ENCODE measurements around the gene FXYD7. TPM values are rescaled to one million over a fixed set of nuclear protein-coding genes. Genes with fewer than 3 reads are reported as not detected.

FXYD7 gene
- total RNA-seq, 1 donor from 2014 or later: 3.4 TPM

DNA sequence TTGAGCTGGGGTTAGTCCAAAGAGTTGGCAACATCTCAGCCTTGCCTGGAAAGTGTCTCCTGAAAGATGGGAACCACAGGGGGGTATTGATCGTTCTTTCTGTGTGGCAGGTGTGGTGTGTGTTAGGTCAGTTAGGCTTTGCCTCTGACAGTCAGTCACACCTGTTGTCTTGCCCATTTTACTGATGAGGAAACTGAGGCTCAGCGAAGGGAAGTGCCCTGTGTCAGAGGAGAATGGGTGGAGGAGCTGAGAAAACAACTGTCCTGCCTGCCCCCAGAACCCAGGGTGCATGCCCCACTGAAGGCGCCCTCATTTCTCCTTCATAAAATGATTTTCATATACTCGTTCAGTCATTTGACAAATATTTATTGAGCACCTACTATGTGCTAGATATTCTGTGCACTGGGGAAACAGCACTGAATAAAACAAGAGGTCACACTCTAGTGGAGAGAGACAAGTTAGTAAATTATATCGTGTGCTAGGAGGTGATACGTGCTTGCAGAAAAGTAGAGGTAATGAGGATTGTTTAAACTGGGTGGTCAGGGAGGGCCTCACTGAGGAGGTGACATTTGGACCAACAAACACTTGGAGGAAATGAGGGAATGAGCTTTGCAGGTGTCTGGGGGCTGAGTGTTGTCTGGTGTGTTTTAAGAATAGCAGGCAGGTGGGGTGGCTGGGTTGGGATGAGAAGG is 13.1 kb downstream of the FXYD7 start:
- intact Hi-C loops (cut with DNase I): no loop called here
- peaks cover 37% of the 10 kb centered on the region for H3K4me1 ChIP-seq
- TF ChIP-seq POLR2A (IDR thresholded peaks at IDR 0.05): no peak
- TF ChIP-seq, protein P1, sequence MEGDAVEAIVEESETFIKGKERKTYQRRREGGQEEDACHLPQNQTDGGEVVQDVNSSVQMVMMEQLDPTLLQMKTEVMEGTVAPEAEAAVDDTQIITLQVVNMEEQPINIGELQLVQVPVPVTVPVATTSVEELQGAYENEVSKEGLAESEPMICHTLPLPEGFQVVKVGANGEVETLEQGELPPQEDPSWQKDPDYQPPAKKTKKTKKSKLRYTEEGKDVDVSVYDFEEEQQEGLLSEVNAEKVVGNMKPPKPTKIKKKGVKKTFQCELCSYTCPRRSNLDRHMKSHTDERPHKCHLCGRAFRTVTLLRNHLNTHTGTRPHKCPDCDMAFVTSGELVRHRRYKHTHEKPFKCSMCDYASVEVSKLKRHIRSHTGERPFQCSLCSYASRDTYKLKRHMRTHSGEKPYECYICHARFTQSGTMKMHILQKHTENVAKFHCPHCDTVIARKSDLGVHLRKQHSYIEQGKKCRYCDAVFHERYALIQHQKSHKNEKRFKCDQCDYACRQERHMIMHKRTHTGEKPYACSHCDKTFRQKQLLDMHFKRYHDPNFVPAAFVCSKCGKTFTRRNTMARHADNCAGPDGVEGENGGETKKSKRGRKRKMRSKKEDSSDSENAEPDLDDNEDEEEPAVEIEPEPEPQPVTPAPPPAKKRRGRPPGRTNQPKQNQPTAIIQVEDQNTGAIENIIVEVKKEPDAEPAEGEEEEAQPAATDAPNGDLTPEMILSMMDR (IDR thresholded peaks at IDR 0.05): no peak
- no peak for TF ChIP-seq POLR2AphosphoS5 (IDR thresholded peaks at IDR 0.05; ENCODE audit: insufficient read depth in 1 of 2, low read depth in 1 of 2)
- peaks cover 0 to 33% of the 10 kb centered on the region in 2 donors for H3K36me3 ChIP-seq
- DNase-seq (ENCODE audit: extremely low spot score in 2 of 2): no peak
- H3K9me3 ChIP-seq: no peaks in the 10 kb centered on the region
- H3K27ac ChIP-seq: peak overlapping the region; percentile 90
- H3K4me3 ChIP-seq: peak overlapping the region; percentile 73 to 78
- H3K27me3 ChIP-seq: no peaks in the 10 kb centered on the region

DNA sequence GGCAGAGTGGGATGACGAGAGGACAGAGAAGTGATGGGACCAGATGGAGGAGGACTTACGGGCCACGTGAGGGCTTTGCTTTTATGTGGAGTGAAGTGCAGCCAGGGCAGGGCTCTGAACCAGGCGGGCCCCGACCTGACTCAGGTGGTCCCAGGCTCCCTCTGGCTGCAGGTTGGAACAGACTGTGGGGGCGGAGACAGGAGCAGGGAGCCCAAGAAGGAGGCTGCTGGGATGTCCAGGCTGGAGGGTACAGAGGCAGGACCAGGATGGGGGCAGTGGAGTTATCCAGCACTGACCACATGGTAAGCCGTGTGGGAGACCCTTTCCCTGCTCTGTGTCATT is 13.6 kb downstream of the FXYD7 start:
- Histone ChIP-seq H3K27ac (peak overlapping the region; percentile 90), H3K4me3 (no peak overlapping the region), H3K9me3 (no peaks in the 10 kb centered on the region), H3K4me1 (peaks cover 37% of the 10 kb centered on the region), H3K27me3 (no peaks in the 10 kb centered on the region), H3K36me3 (peaks cover 0 to 38% of the 10 kb centered on the region in 2 donors)
- DNase-seq (ENCODE audit: extremely low spot score in 2 of 2): no peak
- TF ChIP-seq POLR2AphosphoS5 (IDR thresholded peaks at IDR 0.05; ENCODE audit: insufficient read depth in 1 of 2, low read depth in 1 of 2) (no peak), POLR2A (IDR thresholded peaks at IDR 0.05) (no peak)
- TF ChIP-seq, protein P1 (IDR thresholded peaks at IDR 0.05): no peak
- intact Hi-C loops (cut with DNase I): no loop called here

DNA sequence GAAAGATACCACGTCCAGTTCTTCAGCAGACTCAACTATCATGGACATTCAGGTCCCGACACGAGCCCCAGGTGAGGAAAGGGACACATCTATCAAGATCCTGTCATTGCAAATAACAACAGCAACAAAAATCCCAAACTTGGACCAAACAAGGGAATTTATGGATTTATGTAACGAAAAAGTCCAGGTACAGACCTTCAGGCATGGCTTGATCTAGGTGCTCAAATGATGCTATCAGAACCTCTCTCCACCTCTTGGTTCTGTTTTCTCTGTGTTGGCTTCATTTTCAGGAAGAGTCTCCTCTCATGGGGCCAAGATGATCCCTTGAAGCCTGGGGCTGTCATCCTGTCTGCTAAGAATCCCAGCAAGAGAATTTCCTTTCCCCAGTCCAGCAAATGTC is 14.4 kb downstream of the FXYD7 start:
- H3K36me3 ChIP-seq: peaks cover 0 to 46% of the 10 kb centered on the region in 2 donors
- no peaks in the 10 kb centered on the region for H3K9me3 ChIP-seq
- no peak overlapping the region for H3K27ac ChIP-seq
- no peaks in the 10 kb centered on the region for H3K27me3 ChIP-seq
- H3K4me3 ChIP-seq: no peak overlapping the region
- intact Hi-C loops (cut with DNase I): no loop called here
- H3K4me1 ChIP-seq: peaks cover 37% of the 10 kb centered on the region
- no peak for DNase-seq (ENCODE audit: extremely low spot score in 2 of 2)
- no peak for TF ChIP-seq POLR2AphosphoS5 (IDR thresholded peaks at IDR 0.05; ENCODE audit: insufficient read depth in 1 of 2, low read depth in 1 of 2)
- no peak for TF ChIP-seq POLR2A (IDR thresholded peaks at IDR 0.05)
- TF ChIP-seq, protein P1 (IDR thresholded peaks at IDR 0.05): no peak

DNA sequence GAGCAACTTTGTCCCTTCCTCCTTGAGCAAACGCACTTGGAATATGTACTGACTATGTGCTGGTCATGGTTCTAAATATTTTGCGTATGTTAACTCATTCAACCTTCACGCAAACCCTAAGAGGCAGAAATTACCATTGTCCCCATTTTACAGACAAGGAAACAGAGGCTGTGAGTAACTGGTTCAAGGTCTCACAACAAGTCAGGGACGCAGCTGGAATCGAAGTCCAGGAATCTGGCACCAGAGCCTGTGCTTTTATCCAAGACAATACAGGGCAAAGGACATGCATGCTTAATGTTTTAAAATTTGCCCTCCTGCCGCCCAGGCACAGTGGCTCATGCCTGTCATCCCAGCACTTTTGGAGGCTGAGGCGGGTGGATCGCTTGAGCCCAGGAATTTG is 16.6 kb downstream of the FXYD7 start:
- Histone ChIP-seq H3K9me3 (no peaks in the 10 kb centered on the region), H3K4me3 (no peak overlapping the region), H3K36me3 (peaks cover 0 to 67% of the 10 kb centered on the region in 2 donors), H3K27ac (no peak overlapping the region), H3K4me1 (peaks cover 24% of the 10 kb centered on the region), H3K27me3 (no peaks in the 10 kb centered on the region)
- intact Hi-C loops (cut with DNase I): no loop called here
- no peak for TF ChIP-seq POLR2AphosphoS5 (IDR thresholded peaks at IDR 0.05; ENCODE audit: insufficient read depth in 1 of 2, low read depth in 1 of 2)
- no peak for TF ChIP-seq POLR2A (IDR thresholded peaks at IDR 0.05)
- TF ChIP-seq, protein P1 (IDR thresholded peaks at IDR 0.05): no peak
- no peak for DNase-seq (ENCODE audit: extremely low spot score in 2 of 2)

DNA sequence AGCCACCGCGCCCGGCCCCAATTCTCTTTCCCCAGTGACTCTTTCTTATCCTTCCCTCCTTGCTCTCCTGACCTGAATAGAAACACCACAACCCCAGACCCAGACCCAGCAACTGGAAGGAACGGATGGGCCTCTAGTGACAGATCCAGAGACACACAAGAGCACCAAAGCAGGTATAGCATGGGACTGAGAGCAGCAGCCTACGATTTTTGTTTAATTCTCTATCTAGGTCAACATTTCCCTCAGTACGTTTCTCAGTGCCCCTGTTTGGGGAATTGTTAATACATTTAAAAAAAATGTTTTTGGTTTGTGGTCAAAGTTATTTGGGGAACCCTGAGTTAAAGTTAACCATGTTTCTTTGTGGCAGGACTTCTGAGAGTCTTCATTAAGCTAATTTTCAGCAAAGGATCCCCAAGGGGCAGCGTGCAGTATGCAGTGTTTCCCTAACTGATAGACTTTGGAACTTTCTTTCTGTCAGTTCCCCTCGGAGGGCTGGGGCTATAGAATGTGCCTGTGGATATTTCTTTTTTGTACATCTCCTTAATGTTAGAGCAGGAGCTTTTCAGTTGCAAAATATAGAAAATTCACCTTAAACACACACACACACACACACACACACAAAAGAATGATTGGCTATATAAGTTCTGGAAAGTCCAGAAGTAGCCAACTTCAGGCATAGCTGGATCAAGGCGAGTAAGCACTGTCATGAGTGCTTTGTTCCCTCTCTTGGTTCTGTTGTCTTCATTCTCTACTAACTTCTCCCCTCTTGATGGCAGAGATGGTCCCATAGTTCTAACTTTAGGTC is 17.8 kb downstream of the FXYD7 start:
- no peak for DNase-seq (ENCODE audit: extremely low spot score in 2 of 2)
- no peaks in the 10 kb centered on the region for H3K27me3 ChIP-seq
- H3K27ac ChIP-seq: no peak overlapping the region
- no peak for TF ChIP-seq POLR2AphosphoS5 (IDR thresholded peaks at IDR 0.05; ENCODE audit: insufficient read depth in 1 of 2, low read depth in 1 of 2)
- TF ChIP-seq, protein P1 (IDR thresholded peaks at IDR 0.05): no peak
- no peak for TF ChIP-seq POLR2A (IDR thresholded peaks at IDR 0.05)
- H3K4me3 ChIP-seq: no peak overlapping the region
- H3K4me1 ChIP-seq: peaks cover 11% of the 10 kb centered on the region
- intact Hi-C loops (cut with DNase I): no loop called here
- H3K9me3 ChIP-seq: peaks cover 2% of the 10 kb centered on the region
- peaks cover 0 to 79% of the 10 kb centered on the region in 2 donors for H3K36me3 ChIP-seq
